ENCODE measurements around the gene RIOK2.

RIOK2 gene

DNA sequence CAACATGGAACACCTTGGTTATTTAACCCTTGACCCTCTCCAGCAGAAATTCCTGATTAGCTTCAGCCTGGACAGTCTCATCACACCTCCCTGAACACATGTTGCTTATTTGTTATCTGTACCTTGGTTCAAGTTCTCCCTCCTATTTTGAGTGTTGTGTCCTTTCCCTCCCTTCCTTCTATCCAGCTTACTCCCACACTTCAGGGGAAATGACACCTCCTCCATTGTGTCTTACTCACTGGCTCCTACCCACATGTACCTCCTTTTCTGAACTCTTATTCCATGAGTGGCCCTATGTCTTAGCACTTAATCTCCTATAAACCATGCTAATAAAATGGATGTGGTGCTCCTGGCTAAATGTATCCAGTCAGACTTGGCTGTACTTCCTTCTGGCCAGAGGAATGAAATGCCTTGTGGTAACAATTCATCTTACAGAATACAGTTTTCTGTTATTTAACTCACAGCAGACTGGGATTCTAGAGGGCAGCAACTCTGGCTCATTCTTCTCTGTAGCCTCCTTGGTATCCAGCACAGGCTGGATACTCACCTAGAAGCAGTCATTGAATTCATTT lies 51.8 kb downstream of the RIOK2 start:
- Mint-ChIP-seq H3K36me3 (ENCODE audit: low read depth) (no peaks in the 10 kb centered on the region), H3K27me3 (ENCODE audit: low read depth) (peaks cover 20% of the 10 kb centered on the region), H3K4me1 (ENCODE audit: low read depth) (peaks cover 19% of the 10 kb centered on the region), H3K4me3 (no peak overlapping the region), H3K27ac (no peak overlapping the region), H3K9me3 (no peaks in the 10 kb centered on the region)
- no peak for DNase-seq (ENCODE audit: low spot score)

DNA sequence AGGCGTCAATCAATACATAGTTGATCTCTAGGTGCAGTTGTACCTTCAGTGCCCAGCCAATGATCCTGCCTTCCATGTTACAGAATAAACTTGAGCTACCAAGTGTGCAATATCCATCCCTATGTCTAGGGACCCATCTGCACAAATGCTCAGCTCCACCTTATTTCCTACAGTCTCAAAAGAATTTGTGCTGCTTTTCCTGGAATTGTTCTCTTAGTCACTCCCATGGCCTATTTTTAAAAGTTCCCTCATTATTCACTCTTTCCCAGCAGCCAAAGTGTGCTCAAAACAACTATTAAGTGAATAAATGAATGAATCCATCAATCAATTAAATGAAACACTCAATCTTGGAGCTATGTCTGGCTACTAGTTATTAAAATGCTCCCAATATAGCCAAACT lies 55.3 kb downstream of the RIOK2 start:
- DNase-seq (ENCODE audit: low spot score): no peak
- H3K27me3 Mint-ChIP-seq (ENCODE audit: low read depth): peaks cover 37% of the 10 kb centered on the region
- H3K9me3 Mint-ChIP-seq: no peaks in the 10 kb centered on the region
- H3K36me3 Mint-ChIP-seq (ENCODE audit: low read depth): no peaks in the 10 kb centered on the region
- no peak overlapping the region for H3K27ac Mint-ChIP-seq
- H3K4me1 Mint-ChIP-seq (ENCODE audit: low read depth): peaks cover 6% of the 10 kb centered on the region
- H3K4me3 Mint-ChIP-seq: no peak overlapping the region

DNA sequence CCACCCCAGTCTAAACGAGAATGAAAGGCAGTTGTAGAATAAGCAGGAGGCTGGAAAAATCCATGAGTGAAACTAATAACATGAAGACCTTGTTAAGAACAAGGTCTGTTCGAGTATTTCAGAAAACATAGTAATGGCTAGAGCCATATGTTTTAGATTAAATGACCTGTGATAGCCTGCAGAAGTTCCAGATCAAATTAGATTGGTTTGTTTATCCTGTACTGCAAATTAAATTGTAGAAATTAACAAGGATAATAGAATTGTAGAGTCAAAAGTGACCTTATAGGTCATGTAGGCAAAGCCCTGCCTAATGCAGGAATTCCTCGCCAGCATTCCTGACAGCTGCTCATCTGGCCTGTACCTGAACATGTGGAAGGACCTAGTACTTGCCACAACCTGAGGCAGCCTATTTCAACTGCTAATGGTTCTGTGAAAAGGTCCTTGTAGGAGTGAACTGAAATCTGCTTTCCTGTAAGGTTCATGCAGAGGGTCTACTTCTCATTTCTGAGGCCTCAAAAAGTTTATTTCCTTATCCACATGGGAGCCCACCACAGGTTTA lies 57.8 kb downstream of the RIOK2 start:
- DNase-seq (ENCODE audit: low spot score): no peak
- no peaks in the 10 kb centered on the region for H3K36me3 Mint-ChIP-seq (ENCODE audit: low read depth)
- H3K27ac Mint-ChIP-seq: no peak overlapping the region
- H3K4me1 Mint-ChIP-seq (ENCODE audit: low read depth): peaks cover 6% of the 10 kb centered on the region
- H3K9me3 Mint-ChIP-seq: no peaks in the 10 kb centered on the region
- H3K4me3 Mint-ChIP-seq: no peak overlapping the region
- H3K27me3 Mint-ChIP-seq (ENCODE audit: low read depth): peaks cover 39% of the 10 kb centered on the region

DNA sequence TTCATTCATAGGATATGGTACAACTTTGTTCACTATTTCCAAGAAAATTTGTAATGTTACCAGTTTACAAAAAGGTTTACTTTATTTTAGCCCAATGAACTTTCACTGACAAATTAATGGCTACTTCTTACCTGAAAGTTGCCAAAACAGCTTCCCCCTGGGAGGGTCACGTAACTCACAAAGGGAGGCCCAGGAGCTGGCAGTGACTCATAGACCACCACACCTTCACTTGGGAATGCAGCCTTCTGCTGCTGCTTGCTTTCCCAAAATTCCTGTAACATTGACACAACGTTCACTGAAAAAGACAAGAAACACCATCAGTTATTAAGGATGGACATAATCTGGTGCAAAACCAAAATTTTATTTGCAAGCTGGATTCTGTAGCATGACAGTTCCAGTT lies 58.7 kb downstream of the RIOK2 start:
- no peak for DNase-seq (ENCODE audit: low spot score)
- peaks cover 44% of the 10 kb centered on the region for H3K27me3 Mint-ChIP-seq (ENCODE audit: low read depth)
- H3K4me1 Mint-ChIP-seq (ENCODE audit: low read depth): peaks cover 6% of the 10 kb centered on the region
- no peaks in the 10 kb centered on the region for H3K36me3 Mint-ChIP-seq (ENCODE audit: low read depth)
- H3K9me3 Mint-ChIP-seq: no peaks in the 10 kb centered on the region
- H3K4me3 Mint-ChIP-seq: no peak overlapping the region
- H3K27ac Mint-ChIP-seq: no peak overlapping the region

DNA sequence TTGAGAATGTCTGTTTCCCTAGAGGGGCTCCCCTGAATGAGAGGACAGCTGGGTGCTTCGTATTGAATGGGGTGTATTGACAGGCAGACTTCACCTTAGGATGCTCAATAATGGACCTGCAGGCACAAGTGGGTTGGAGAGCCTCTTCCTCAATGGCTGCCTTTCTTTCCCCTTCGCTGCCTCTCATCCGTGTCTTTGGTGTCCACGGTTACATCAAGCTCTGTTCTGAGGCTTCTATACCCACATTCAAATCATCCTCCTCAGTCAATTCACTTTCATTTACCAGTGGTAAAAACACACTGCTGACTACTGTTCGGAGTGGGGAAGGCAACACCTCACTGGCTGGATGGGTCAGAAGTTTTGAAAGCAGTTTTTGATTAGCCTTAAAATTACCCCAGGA lies 61.2 kb downstream of the RIOK2 start:
- H3K27ac Mint-ChIP-seq: no peak overlapping the region

DNA sequence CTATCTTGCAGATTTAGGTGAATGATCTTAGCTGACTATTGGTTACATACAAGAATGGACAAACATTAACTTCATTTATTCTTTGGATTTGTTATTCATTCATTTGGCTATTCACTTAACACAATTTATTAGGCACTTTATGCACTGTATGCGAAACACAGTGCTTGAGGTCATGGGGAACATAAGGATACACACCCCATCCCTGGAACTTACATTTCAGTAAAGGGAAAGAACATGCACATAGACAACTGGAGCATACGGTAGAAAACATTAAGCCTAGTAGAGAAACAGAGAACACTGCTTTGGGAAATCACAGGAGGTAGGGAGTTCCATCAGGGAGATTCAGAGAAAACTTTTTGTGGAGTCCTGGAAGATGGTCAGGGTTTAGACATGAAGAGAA lies 62.9 kb downstream of the RIOK2 start:
- DNase-seq (ENCODE audit: low spot score): no peak
- Mint-ChIP-seq H3K4me1 (ENCODE audit: low read depth) (no peaks in the 10 kb centered on the region), H3K36me3 (ENCODE audit: low read depth) (no peaks in the 10 kb centered on the region), H3K9me3 (no peaks in the 10 kb centered on the region), H3K27me3 (ENCODE audit: low read depth) (peaks cover 29% of the 10 kb centered on the region), H3K27ac (no peak overlapping the region), H3K4me3 (no peak overlapping the region)

More for the DNA sequence above, 61.2 kb downstream of the RIOK2 start:
- no peak for DNase-seq (ENCODE audit: low spot score)
- no peaks in the 10 kb centered on the region for H3K36me3 Mint-ChIP-seq (ENCODE audit: low read depth)
- H3K9me3 Mint-ChIP-seq: no peaks in the 10 kb centered on the region
- H3K4me3 Mint-ChIP-seq: no peak overlapping the region
- peaks cover 33% of the 10 kb centered on the region for H3K27me3 Mint-ChIP-seq (ENCODE audit: low read depth)
- H3K4me1 Mint-ChIP-seq (ENCODE audit: low read depth): no peaks in the 10 kb centered on the region

DNA sequence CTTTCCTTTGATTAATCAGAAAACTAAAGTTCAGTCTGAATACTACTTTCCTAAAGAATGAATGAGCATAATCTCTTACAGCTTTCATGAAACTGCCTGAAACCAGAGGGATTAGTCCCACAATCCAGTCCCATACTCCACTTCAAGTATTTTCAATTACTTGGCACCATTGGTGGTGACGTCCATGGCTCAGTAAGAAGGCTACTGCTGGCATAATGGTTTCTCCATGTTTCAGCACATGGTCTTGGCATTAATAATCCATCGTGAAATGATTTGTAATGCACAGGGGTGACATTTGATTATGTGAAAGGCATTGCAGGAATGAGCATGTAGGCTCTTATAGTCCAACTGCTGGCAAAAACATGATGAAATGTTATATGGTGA lies 64.0 kb downstream of the RIOK2 start:
- H3K4me3 Mint-ChIP-seq: no peak overlapping the region
- DNase-seq (ENCODE audit: low spot score): no peak
- H3K27ac Mint-ChIP-seq: no peak overlapping the region
- H3K4me1 Mint-ChIP-seq (ENCODE audit: low read depth): no peaks in the 10 kb centered on the region
- no peaks in the 10 kb centered on the region for H3K9me3 Mint-ChIP-seq
- no peaks in the 10 kb centered on the region for H3K36me3 Mint-ChIP-seq (ENCODE audit: low read depth)
- H3K27me3 Mint-ChIP-seq (ENCODE audit: low read depth): peaks cover 25% of the 10 kb centered on the region

DNA sequence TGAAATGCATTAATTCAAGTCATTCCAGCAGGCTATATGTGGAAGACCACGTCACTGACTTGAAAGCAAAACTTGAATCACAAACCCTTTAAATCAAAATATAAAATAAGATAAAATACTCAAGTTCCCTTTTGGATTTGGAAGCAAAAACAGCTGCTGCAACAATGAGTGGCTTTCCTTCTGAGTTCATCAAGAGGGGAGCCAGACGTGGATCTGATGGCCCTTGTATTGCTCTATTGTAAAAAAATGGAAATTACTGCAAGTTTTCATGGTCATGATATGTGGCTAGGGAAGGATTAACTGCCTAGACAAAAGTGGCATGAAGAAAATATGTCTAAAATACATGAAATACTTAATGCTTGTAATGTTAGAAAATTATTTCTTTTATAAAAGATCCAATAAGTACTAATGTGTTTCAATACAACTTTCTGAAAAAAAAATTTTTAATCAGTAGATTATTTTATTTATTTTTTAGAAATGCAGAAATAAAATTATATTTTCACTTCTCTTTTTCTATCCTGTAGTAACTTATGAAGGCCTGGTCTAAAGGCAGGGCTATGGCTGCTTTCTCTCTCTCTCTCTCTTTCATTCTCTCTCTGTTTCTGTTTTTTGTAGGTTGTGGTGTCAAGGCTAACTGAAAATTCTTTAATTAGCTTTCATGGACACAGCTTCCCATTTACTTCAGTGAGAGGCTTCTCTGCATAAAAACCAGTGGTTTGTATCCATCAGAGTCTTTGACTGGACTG lies 64.6 kb downstream of the RIOK2 start:
- no peaks in the 10 kb centered on the region for H3K36me3 Mint-ChIP-seq (ENCODE audit: low read depth)
- H3K27ac Mint-ChIP-seq: no peak overlapping the region
- H3K9me3 Mint-ChIP-seq: no peaks in the 10 kb centered on the region
- H3K4me1 Mint-ChIP-seq (ENCODE audit: low read depth): no peaks in the 10 kb centered on the region
- H3K27me3 Mint-ChIP-seq (ENCODE audit: low read depth): peaks cover 21% of the 10 kb centered on the region
- no peak overlapping the region for H3K4me3 Mint-ChIP-seq
- no peak for DNase-seq (ENCODE audit: low spot score)

DNA sequence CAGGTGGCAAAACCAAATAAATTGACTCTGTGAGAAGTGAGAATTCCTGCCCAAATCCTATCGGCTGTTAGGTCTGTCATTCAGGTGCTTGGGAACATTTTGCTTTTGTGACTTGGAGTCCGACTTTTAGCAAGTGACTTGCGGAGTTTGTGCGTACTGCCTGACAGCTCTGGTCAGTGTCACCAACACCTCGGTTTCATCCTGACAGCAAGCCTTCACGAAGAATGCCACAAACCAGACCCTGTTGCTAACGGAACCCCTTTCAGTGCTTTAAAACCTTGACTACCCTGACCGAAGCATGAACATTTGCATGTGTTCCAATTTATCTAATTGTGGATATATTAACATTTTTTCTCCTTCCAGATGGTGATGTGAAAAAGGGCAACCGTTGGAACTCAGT lies 67.1 kb downstream of the RIOK2 start:
- Mint-ChIP-seq H3K9me3 (no peaks in the 10 kb centered on the region), H3K27me3 (ENCODE audit: low read depth) (peaks cover 12% of the 10 kb centered on the region), H3K4me1 (ENCODE audit: low read depth) (no peaks in the 10 kb centered on the region), H3K36me3 (ENCODE audit: low read depth) (no peaks in the 10 kb centered on the region), H3K4me3 (no peak overlapping the region), H3K27ac (no peak overlapping the region)
- no peak for DNase-seq (ENCODE audit: low spot score)

DNA sequence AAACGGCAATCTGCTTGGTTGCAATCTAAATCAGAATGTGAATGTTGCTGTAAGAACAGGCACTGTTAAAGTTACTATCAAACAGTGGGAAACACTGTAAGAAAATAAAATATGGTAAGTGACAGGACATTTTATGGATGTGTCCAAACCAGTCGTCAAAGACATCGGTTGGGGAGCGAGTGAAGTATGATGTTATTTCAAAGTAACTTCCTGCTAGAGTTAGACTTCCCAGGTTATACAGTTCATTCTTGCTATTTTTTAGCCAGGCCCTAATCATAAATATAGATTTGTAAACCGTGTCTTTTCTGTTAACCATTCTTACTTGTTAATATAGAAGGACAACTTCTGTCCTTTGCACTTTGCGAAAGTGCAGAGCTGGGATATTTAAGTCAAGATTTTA lies 70.8 kb downstream of the RIOK2 start:
- Mint-ChIP-seq H3K9me3 (no peaks in the 10 kb centered on the region), H3K36me3 (ENCODE audit: low read depth) (no peaks in the 10 kb centered on the region), H3K4me1 (ENCODE audit: low read depth) (no peaks in the 10 kb centered on the region), H3K27ac (no peak overlapping the region), H3K4me3 (no peak overlapping the region), H3K27me3 (ENCODE audit: low read depth) (peaks cover 9% of the 10 kb centered on the region)
- no peak for DNase-seq (ENCODE audit: low spot score)

DNA sequence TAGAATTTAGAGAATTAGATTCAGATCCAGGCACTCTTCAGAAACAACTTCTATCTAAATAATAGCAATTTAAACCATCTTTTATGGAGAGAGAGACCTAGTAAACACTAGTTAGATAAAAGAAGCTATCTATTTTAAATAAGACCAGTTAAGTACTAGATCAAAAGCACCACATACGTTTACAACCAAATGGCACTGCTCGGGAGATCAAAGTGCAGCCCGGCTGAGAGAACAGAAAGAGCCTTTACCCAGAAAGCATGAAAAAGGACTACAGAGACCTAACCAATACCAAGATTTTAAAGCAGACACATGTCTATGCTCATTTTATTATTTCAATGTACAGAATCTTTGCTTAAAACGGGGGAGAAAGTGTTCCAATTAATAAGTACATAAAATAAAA lies 71.4 kb downstream of the RIOK2 start:
- no peak for DNase-seq (ENCODE audit: low spot score)
- H3K4me1 Mint-ChIP-seq (ENCODE audit: low read depth): no peaks in the 10 kb centered on the region
- no peak overlapping the region for H3K4me3 Mint-ChIP-seq
- H3K36me3 Mint-ChIP-seq (ENCODE audit: low read depth): no peaks in the 10 kb centered on the region
- H3K27ac Mint-ChIP-seq: no peak overlapping the region
- peaks cover 11% of the 10 kb centered on the region for H3K27me3 Mint-ChIP-seq (ENCODE audit: low read depth)
- H3K9me3 Mint-ChIP-seq: no peaks in the 10 kb centered on the region

DNA sequence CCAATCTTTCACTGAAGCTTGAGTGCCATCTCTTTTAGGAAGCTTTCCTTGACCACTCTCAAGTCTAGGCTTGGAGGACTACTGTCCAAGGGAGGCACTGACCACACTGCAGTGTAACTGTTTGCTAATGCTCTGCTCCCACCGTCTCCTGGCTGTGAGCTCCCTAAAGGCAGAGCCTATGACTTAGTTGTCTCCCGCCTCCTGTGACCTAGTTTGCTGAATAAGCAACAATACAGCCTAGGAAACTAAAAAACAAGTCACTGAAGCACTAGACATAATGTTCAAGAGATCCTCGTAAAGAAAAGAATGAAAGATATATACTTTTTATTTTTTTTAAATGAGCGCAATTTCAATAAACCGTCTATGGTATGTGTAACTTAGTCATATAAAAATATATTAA lies 72.0 kb downstream of the RIOK2 start:
- H3K27ac Mint-ChIP-seq: no peak overlapping the region
- no peaks in the 10 kb centered on the region for H3K36me3 Mint-ChIP-seq (ENCODE audit: low read depth)

More for the DNA sequence above, 72.0 kb downstream of the RIOK2 start:
- Mint-ChIP-seq H3K4me3 (no peak overlapping the region), H3K4me1 (ENCODE audit: low read depth) (no peaks in the 10 kb centered on the region), H3K9me3 (no peaks in the 10 kb centered on the region), H3K27me3 (ENCODE audit: low read depth) (peaks cover 16% of the 10 kb centered on the region)
- DNase-seq (ENCODE audit: low spot score): no peak
